ENCODE results near the gene CBX4.

The CBX4 gene

DNA sequence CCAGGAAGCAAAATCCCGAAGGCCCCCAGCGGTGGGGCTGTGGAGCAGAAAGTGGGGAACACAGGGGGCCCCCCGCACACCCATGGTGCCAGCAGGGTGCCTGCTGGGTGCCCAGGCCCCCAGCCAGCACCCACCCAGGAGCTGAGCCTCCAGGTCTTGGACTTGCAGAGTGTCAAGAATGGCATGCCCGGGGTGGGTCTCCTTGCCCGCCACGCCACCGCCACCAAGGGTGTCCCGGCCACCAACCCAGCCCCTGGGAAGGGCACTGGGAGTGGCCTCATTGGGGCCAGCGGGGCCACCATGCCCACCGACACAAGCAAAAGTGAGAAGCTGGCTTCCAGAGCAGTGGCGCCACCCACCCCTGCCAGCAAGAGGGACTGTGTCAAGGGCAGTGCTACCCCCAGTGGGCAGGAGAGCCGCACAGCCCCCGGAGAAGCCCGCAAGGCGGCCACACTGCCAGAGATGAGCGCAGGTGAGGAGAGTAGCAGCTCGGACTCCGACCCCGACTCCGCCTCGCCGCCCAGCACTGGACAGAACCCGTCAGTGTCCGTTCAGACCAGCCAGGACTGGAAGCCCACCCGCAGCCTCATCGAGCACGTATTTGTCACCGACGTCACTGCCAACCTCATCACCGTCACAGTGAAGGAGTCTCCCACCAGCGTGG, 54.8 kb downstream of the CBX4 start:
- TF ChIP-seq, protein P1, sequence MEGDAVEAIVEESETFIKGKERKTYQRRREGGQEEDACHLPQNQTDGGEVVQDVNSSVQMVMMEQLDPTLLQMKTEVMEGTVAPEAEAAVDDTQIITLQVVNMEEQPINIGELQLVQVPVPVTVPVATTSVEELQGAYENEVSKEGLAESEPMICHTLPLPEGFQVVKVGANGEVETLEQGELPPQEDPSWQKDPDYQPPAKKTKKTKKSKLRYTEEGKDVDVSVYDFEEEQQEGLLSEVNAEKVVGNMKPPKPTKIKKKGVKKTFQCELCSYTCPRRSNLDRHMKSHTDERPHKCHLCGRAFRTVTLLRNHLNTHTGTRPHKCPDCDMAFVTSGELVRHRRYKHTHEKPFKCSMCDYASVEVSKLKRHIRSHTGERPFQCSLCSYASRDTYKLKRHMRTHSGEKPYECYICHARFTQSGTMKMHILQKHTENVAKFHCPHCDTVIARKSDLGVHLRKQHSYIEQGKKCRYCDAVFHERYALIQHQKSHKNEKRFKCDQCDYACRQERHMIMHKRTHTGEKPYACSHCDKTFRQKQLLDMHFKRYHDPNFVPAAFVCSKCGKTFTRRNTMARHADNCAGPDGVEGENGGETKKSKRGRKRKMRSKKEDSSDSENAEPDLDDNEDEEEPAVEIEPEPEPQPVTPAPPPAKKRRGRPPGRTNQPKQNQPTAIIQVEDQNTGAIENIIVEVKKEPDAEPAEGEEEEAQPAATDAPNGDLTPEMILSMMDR (conservative IDR thresholded peaks at IDR 0.05; ENCODE audit: low read length): no peak
- DNase-seq (ENCODE audit: low read depth): no peak
- H3K4me3 ChIP-seq (ENCODE audit: low read length): no peak overlapping the region

DNA sequence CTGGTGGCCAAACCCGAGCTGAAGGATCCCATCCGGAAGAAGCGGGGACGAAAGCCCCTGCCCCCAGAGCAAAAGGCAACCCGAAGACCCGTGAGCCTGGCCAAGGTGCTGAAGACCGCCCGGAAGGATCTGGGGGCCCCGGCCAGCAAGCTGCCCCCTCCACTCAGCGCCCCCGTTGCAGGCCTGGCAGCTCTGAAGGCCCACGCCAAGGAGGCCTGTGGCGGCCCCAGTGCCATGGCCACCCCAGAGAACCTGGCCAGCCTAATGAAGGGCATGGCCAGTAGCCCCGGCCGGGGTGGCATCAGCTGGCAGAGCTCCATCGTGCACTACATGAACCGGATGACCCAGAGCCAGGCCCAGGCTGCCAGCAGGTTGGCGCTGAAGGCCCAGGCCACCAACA, 55.3 kb downstream of the CBX4 start:
- DNase-seq (ENCODE audit: low read depth): no peak
- TF ChIP-seq, protein P1 (conservative IDR thresholded peaks at IDR 0.05; ENCODE audit: low read length): no peak
- no peak overlapping the region for H3K4me3 ChIP-seq (ENCODE audit: low read length)
